ENCODE measurements around the gene E2F4.

- no peak for TF ChIP-seq EZH2 (IDR thresholded peaks at IDR 0.05; ENCODE audit: borderline replicate concordance, insufficient read depth, low read depth, low read length, poor library complexity, severe bottlenecking)
- no peak for TF ChIP-seq CTCF (IDR thresholded peaks at IDR 0.05)
These were observed 52.6 kb downstream of the E2F4 start for GRCh38 chr16:67244387-67245185.
